Inflammatory macrophage treated with lipopolysaccharide for 1 hour (primary cell): ENCODE results near the gene LYSET.
"Not testable (repeated sequence)": the region's sequence is repeated elsewhere in the genome, so short reads cannot be mapped to it uniquely, and the experiment has no call there.

ENCODE experiments used
- DNase-seq, 2 donors: peaks; one replicate each; pipeline ENCODE4 v3.0.0-alpha.2; 2020 to 2022

The LYSET gene

GRCh38 chr14:93230539-93230938 lies 45.4 kb downstream of the LYSET start:
- no peak for DNase-seq

- peak in 1 of 2 donors; percentile 24 for DNase-seq
Observed at GRCh38 chr14:93231129-93231979, 46.2 kb downstream of the LYSET start.

- DNase-seq = no peak
Observed at GRCh38 chr14:93232159-93232558, 47.0 kb downstream of the LYSET start.

DNA sequence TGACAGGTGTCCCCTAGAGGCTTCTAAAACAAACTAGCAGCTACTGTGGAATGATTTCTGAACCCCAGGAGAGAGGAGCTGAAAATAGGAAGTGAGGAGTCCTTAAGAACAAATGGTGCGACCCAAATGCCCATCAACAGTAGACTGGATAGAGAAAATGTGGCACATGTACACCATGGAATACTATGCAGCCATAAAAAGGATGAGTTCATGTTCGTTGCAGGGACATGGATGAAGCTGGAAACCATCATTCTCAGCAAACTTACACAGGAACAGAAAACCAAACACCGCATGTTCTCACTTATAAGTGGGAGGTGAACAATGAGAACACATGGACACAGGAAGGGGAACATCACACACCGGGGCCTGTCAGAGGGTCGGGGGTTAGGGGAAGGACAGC lies 48.0 kb downstream of the LYSET start:
- DNase-seq = not testable (repeated sequence)

DNA sequence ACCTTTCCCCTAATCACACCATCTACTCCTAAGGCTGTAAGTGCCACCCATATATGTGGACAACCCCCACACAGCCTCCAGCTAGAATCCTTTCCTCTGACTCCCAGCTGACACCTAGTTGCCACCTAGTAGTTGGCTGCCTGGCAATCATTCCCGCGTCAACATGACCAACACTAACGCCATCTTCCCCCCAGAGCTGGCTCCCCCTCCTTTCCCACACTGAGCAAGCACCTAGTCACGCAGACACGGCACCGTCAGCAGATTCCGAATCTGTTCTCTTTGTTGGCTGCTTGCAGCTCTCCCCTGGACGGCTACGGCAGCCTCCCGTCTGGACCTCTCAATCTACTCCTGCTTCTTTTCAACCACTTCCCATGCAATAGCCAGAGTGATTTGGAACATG lies 49.7 kb downstream of the LYSET start:
- no peak for DNase-seq
